Measurements from ENCODE around the gene TDG.

DNA sequence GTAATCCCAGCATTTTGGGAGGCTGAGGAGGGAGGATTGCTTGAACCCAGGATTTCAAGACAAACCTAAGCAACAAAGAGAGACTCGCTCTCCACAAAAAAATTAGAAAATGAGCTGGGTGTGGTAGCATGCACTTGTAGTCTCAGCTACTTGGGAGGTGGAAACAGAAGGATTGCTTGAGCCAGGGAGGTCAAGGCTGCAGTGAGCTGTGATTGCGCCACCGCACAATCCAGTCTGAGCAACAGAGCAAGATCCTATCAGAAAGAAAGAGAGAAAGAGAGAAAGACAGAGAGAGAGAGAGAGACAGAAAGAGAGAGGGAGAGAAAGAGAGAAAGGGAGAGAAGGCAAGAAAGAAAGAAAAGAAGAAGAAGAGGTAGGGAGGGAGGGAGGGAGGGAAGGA lies 37.0 kb downstream of the TDG start:
- TF ChIP-seq, protein P1, sequence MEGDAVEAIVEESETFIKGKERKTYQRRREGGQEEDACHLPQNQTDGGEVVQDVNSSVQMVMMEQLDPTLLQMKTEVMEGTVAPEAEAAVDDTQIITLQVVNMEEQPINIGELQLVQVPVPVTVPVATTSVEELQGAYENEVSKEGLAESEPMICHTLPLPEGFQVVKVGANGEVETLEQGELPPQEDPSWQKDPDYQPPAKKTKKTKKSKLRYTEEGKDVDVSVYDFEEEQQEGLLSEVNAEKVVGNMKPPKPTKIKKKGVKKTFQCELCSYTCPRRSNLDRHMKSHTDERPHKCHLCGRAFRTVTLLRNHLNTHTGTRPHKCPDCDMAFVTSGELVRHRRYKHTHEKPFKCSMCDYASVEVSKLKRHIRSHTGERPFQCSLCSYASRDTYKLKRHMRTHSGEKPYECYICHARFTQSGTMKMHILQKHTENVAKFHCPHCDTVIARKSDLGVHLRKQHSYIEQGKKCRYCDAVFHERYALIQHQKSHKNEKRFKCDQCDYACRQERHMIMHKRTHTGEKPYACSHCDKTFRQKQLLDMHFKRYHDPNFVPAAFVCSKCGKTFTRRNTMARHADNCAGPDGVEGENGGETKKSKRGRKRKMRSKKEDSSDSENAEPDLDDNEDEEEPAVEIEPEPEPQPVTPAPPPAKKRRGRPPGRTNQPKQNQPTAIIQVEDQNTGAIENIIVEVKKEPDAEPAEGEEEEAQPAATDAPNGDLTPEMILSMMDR (IDR thresholded peaks at IDR 0.05; ENCODE audit: low read depth, low read length, missing input control) = no peak
- TF ChIP-seq TAF1 (conservative IDR thresholded peaks at IDR 0.05) = no peak
- TF ChIP-seq REST (IDR thresholded peaks at IDR 0.05) = no peak
- TF ChIP-seq JUND (IDR thresholded peaks at IDR 0.05) = no peak
- TF ChIP-seq RXRA (IDR thresholded peaks at IDR 0.05) = no peak

Data from liver (tissue), 3 donors.